GM12878 (cell line): ENCODE measurements around the gene LMOD3.

Experiments used
- POLR2AphosphoS5 ChIP-seq: IDR thresholded peaks from 2 replicates; pipeline ENCODE4 v1.6.1; 2011; ENCODE audit warnings: mild to moderate bottlenecking, low read length, inconsistent platforms
- REST ChIP-seq: IDR thresholded peaks from 2 replicates; pipeline ENCODE4 v1.6.1; 2012; ENCODE audit warnings: mild to moderate bottlenecking, low read depth, low read length

GRCh38 chr3:69116162-69116561, 6.2 kb downstream of the LMOD3 start:
- TF ChIP-seq POLR2AphosphoS5 = no peak
- TF ChIP-seq REST = no peak
